ENCODE data around the gene PNO1. TPM values are rescaled to one million over a fixed set of nuclear protein-coding genes. Genes with fewer than 3 reads are reported as not detected.
A peak's percentile ranks its signal among the peaks of the same experiment; 100 is the strongest.

Gene PNO1
- total and polyA plus RNA-seq, 9 donors: 6.1 to 26.4 (median 12.7) TPM

GRCh38 chr2:68157002-68157401 is 686 bp upstream of the PNO1 start:
- Histone ChIP-seq H3K4me3 (peak overlapping the region; percentile 72), H3K27ac (peak overlapping the region; percentile 91 to 94), H3K9me3 (no peaks in the 10 kb centered on the region), H3K27me3 (no peaks in the 10 kb centered on the region), H3K36me3 (no peaks in the 10 kb centered on the region), H3K4me1 (ENCODE audit: insufficient read depth) (peaks cover 2% of the 10 kb centered on the region)
- DNase-seq: peak in 1 of 5 donors; percentile 20
- 1% methylated on average over 28 of the region's 28 CpGs for WGBS, 3 donors
- TF ChIP-seq EP300 (IDR thresholded peaks at IDR 0.05) (no peak), POLR2A (IDR thresholded peaks at IDR 0.05) (no peak), CTCF (IDR thresholded peaks at IDR 0.05) (no peak)
- intact Hi-C loops (cut with DNase I): loop anchor here in 1 of 4 donors (5.0 kb wide), 1 partner anchor 95 kb away; the partner anchor contains the start of gene PPP3R1

- Histone ChIP-seq H3K4me1 (ENCODE audit: insufficient read depth) (peaks cover 2% of the 10 kb centered on the region), H3K27me3 (no peaks in the 10 kb centered on the region), H3K36me3 (no peaks in the 10 kb centered on the region), H3K9me3 (no peaks in the 10 kb centered on the region), H3K27ac (peak overlapping the region in 1 of 2 donors; percentile 94), H3K4me3 (peak overlapping the region; percentile 72)
- DNase-seq: no peak
- 0% methylated on average over 7 of the region's 7 CpGs for WGBS, 3 donors
- intact Hi-C loops (cut with DNase I): loop anchor here in 1 of 4 donors (5.0 kb wide), 1 partner anchor 94 kb away; the partner anchor contains the start of gene PPP3R1
- TF ChIP-seq CTCF (IDR thresholded peaks at IDR 0.05) (no peak), POLR2A (IDR thresholded peaks at IDR 0.05) (no peak), EP300 (IDR thresholded peaks at IDR 0.05) (no peak)
These were observed 403 bp downstream of the PNO1 start for GRCh38 chr2:68158134-68158447.

- Histone ChIP-seq H3K9me3 (no peaks in the 10 kb centered on the region), H3K36me3 (no peaks in the 10 kb centered on the region), H3K4me3 (no peak overlapping the region), H3K27me3 (no peaks in the 10 kb centered on the region), H3K27ac (no peak overlapping the region), H3K4me1 (ENCODE audit: insufficient read depth) (peaks cover 2% of the 10 kb centered on the region)
- intact Hi-C loops (cut with DNase I): no loop called here
- no peak for TF ChIP-seq POLR2A (IDR thresholded peaks at IDR 0.05)
- TF ChIP-seq CTCF (IDR thresholded peaks at IDR 0.05): no peak
- no peak for TF ChIP-seq EP300 (IDR thresholded peaks at IDR 0.05)
- DNase-seq: no peak
- WGBS, 3 donors: 88 to 98% (median 95%) methylated on average over 1 of the region's 1 CpG
These were observed 6.0 kb downstream of the PNO1 start for GRCh38 chr2:68163641-68164040.

- 52 to 75% (median 67%) methylated on average over 3 of the region's 3 CpGs for WGBS, 3 donors
- Histone ChIP-seq H3K4me1 (ENCODE audit: insufficient read depth) (no peaks in the 10 kb centered on the region), H3K4me3 (no peak overlapping the region), H3K27me3 (no peaks in the 10 kb centered on the region), H3K9me3 (no peaks in the 10 kb centered on the region), H3K36me3 (no peaks in the 10 kb centered on the region), H3K27ac (no peak overlapping the region)
- intact Hi-C loops (cut with DNase I): no loop called here
- no peak for DNase-seq
- TF ChIP-seq EP300 (IDR thresholded peaks at IDR 0.05) (no peak), CTCF (IDR thresholded peaks at IDR 0.05) (no peak)
These were observed 9.5 kb downstream of the PNO1 start for GRCh38 chr2:68167186-68167585.

Measured in ovary (tissue), 9 donors.